ENCODE results near the gene CREBRF. TPM values are rescaled to one million over a fixed set of nuclear protein-coding genes. Genes with fewer than 3 reads are reported as not detected.

Gene CREBRF
- total and polyA plus RNA-seq, 2 of the 4 experiments (the other 2 are of a cell fraction): 3.2 to 16.1 TPM

GRCh38 chr5:173042763-173043107 is 13.4 kb upstream of the CREBRF start:
- Histone ChIP-seq H4K20me1 (ENCODE audit: insufficient read depth, low read length) (no peaks in the 10 kb centered on the region), H3K9ac (ENCODE audit: low read depth, low read length) (peak overlapping the region; percentile 5; the same call in 1 of the 2 replicates), H3K9me1 (ENCODE audit: insufficient read depth, low read length) (no peaks in the 10 kb centered on the region), H2BK5ac (ENCODE audit: low read depth, low read length, poor library complexity, severe bottlenecking) (peak overlapping the region; percentile 88), H2AFZ (replicated peaks; ENCODE audit: low read length, poor library complexity) (peak overlapping the region; percentile 73), H3K27me3 (ENCODE audit: control insufficient read depth, insufficient read depth, low read length) (no peaks in the 10 kb centered on the region), H2BK15ac (ENCODE audit: low read depth, low read length) (peak overlapping the region; percentile 45; the same call in 2 of the 3 replicates), H3K36me3 (ENCODE audit: control insufficient read depth, insufficient read depth, low read length) (no peaks in the 10 kb centered on the region), H2AK9ac (replicated peaks; ENCODE audit: low read depth, low read length, poor library complexity) (no peak overlapping the region), H3K4ac (ENCODE audit: low read depth, low read length) (peak overlapping the region; percentile 92), H3K4me2 (ENCODE audit: low read depth, low read length) (no peak overlapping the region), H3K23ac (ENCODE audit: low read depth, low read length) (peak overlapping the region; percentile 94; the same call in 1 of the 2 replicates), H3K27ac (ENCODE audit: insufficient read depth, low read length) (peak overlapping the region; percentile 87), H2BK20ac (ENCODE audit: low read depth, low read length) (peak overlapping the region; percentile 95), H3K56ac (ENCODE audit: extremely low read depth, insufficient read depth, low read length) (peak overlapping the region; percentile 47), H3K4me1 (ENCODE audit: control insufficient read depth, insufficient read depth, low read length) (peaks cover 9% of the 10 kb centered on the region), H4K8ac (ENCODE audit: low read depth in 2 of 2, low read length in 2 of 2) (peak overlapping the region; percentile 37 to 94), H4K91ac (ENCODE audit: insufficient read depth, low read depth, low read length) (peak overlapping the region; percentile 95), H3K14ac (replicated peaks; ENCODE audit: low read depth, low read length) (peak overlapping the region; percentile 79), H3K9me3 (ENCODE audit: control insufficient read depth, insufficient read depth, low read length) (peaks cover 7% of the 10 kb centered on the region), H3K79me1 (ENCODE audit: low read depth in 1 of 2, low read length in 2 of 2) (no peaks in the 10 kb centered on the region; a peak in 1 of 4 replicates), H3K18ac (ENCODE audit: low read depth, low read length) (peak overlapping the region; percentile 92), H4K5ac (ENCODE audit: low read depth, low read length) (peak overlapping the region; percentile 89), H2AK5ac (ENCODE audit: low read depth, low read length) (peak overlapping the region; percentile 59), H3K4me3 (ENCODE audit: insufficient read depth, low read depth, low read length) (no peak overlapping the region), H2BK120ac (ENCODE audit: low read depth, low read length) (peak overlapping the region; percentile 95)
- DNase-seq (no peak), ATAC-seq (ENCODE audit: low read depth) (no peak; the same call in 1 of the 2 replicates)
- POLR2A ChIA-PET (ENCODE audit: unreplicated experiment): interaction anchor here (0.9 kb wide), 1 partner anchor 8 kb away, joined by 3 read pairs; no protein-coding TSS in a partner anchor
- in situ Hi-C loops (cut with MboI; ENCODE audit: low sequenced_read_pairs) (no loop called here), intact Hi-C loops (cut with micrococcal nuclease) (loop anchor here (1.0 kb wide), 1 partner anchor 9 kb away; no protein-coding TSS in a partner anchor), dilution Hi-C loops (cut with HindIII; ENCODE audit: low sequenced_read_pairs, unreplicated experiment) (no loop called here)
- TF ChIP-seq NFE2L2 (IDR thresholded peaks at IDR 0.05; ENCODE audit: low read depth, low read length) (no peak), USF2 (IDR thresholded peaks at IDR 0.05; ENCODE audit: low read depth, low read length) (no peak), RAD21 (IDR thresholded peaks at IDR 0.05; ENCODE audit: low read length) (no peak), CEBPB (IDR thresholded peaks at IDR 0.05; ENCODE audit: low read depth, low read length) (no peak), CTCF (conservative IDR thresholded peaks at IDR 0.05; ENCODE audit: low read depth, low read length) (no peak), MXI1 (IDR thresholded peaks at IDR 0.05; ENCODE audit: borderline replicate concordance, low read depth, low read length) (no peak), ELK1 (IDR thresholded peaks at IDR 0.05; ENCODE audit: borderline replicate concordance, low read depth, low read length) (no peak), MAZ (IDR thresholded peaks at IDR 0.05; ENCODE audit: borderline replicate concordance, low read depth, low read length) (no peak), RFX5 (IDR thresholded peaks at IDR 0.05; ENCODE audit: low read depth, low read length) (no peak), BHLHE40 (IDR thresholded peaks at IDR 0.05; ENCODE audit: low read depth, low read length) (no peak), RCOR1 (IDR thresholded peaks at IDR 0.05; ENCODE audit: insufficient replicate concordance, low read length) (no peak), MAFK (IDR thresholded peaks at IDR 0.05; ENCODE audit: low read depth, low read length) (no peak), FOS (IDR thresholded peaks at IDR 0.05; ENCODE audit: low read depth, low read length) (no peak), SMC3 (IDR thresholded peaks at IDR 0.05; ENCODE audit: low read depth, low read length) (no peak), CHD1 (IDR thresholded peaks at IDR 0.05; ENCODE audit: low read depth, low read length) (no peak), POLR2A (IDR thresholded peaks at IDR 0.05; ENCODE audit: low read depth, low read length) (no peak)
- 67% methylated on average over 1 of the region's 3 CpGs; no CpG with 5 or more reads in 1 of the 2 experiments for WGBS, 2 experiments (ENCODE audit: extremely low coverage in 2 of 2, insufficient read length in 1 of 2)
- CTCF ChIA-PET: interaction anchor here (1.0 to 1.5 kb wide), 2 partner anchors 8 to 59 kb away, joined by 3 to 4 read pairs; partner anchors contain the start of gene ATP6V0E1
- no TSS peak for BruUV-seq (replicated peaks)

Data from IMR-90 (cell line).